Mucosa of gallbladder (tissue), 1 donor: ENCODE results near the gene LRP2. TPM values are rescaled to one million over a fixed set of nuclear protein-coding genes. Genes with fewer than 3 reads are reported as not detected.

Experiments used
- DNase-seq: peaks from one replicate; pipeline ENCODE4 v3.0.0-alpha.2; 2020; ENCODE audit warnings: low spot score
- total RNA-seq: library from RNA; stranded (reverse); gene quantifications from one replicate; pipeline ENCODE4 v1.2.1, GENCODE V29; 2021
- donor health status: DM: no; HTN: no; CAD: no.

Gene LRP2
- total RNA-seq, 1 donor from 2014 or later, result 13.6 TPM

DNA sequence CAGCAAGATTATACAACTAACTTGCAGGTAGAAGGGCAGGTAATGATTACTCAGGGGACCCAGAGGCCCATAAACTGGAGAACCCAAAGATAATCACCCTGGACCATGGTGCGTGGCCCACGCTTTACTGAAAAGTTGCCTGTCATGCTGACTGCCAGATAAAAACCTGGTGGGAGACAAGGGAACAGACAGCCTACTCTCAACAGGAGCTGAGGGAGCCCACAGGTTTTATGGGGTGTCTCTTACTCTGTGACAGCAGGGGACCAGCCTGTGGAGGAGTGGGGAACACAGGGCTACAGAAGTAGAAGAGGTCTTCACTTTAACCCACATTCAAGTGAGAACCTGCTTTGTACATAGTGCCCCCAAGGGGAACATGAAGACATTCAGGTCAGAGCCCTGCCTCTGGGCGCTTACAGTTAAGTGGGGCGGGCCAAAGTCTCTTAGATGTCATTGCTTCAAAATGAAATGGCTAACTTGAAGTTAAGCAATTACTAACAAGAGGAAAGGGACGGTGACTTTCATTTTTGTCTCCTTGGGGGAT is 232.6 kb downstream of the LRP2 start:
- no peak for DNase-seq

DNA sequence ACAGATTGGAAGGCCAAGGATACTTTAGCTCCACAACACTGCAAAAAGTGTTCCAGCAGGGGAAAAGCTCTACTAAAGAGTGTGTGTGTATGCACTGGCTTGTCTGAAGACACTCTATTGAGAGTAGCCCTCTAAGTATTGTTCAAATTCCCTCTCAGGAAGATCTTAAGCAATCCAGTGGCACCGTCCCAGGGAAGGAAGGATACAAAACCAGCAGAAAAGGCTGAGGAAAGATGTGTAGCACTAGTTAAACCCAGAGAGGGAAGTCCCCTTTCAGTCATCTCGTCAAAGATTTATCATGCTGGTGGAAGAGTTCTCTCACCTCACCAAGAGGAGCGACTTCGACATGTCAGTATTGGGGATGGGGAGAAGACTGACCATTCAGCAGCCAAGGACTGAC is 242.5 kb downstream of the LRP2 start:
- no peak for DNase-seq

DNA sequence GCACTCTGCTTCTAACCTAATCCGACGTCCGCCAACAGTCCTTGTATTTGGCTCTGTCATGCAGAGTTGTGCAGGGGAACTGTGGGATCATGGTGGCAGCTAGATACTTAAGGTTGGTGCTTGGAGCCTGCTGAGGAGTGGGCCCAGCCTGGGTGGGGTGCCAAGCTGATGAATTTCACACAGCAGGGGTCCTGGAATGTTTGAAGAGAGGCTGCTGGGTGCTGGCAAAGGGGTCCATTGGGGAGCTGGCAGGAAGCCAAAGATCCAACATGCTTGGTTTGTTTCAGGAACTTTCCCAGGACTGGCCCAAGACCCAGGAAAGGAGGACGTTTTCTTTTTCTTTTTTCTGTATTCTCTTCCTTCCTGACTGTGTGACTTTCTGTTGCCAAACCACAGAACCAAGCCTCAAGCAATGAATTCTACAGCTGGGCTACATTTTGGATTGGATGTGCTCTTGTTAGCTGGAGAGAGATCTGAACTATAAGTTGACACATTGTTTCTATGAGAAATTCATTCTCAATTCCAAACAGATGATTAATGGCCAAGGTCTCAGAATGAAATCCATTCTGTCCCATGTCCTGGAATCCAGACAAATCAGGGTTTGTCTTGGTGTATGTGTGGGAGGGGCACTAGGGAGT is 243.1 kb downstream of the LRP2 start:
- DNase-seq, result no peak

DNA sequence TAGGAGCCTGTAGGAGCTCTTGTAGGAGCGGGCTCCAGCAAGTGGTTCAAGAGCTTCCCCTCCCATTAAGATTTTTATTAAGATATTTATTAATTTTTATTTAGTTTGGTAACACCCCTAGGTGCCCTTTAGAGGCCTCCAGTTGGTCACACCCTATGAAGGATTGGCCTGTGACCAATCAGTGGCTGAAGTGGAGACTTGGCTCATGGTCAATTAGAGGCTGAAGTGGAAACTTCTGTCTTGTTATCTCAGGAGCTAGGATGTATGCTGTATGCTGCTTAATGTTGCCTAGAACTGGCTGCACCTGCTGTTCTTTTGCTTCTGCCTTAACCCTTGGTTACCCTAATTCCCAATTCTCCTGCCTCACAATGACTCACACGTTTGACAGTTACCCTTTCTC is 244.3 kb downstream of the LRP2 start:
- no peak for DNase-seq

DNA sequence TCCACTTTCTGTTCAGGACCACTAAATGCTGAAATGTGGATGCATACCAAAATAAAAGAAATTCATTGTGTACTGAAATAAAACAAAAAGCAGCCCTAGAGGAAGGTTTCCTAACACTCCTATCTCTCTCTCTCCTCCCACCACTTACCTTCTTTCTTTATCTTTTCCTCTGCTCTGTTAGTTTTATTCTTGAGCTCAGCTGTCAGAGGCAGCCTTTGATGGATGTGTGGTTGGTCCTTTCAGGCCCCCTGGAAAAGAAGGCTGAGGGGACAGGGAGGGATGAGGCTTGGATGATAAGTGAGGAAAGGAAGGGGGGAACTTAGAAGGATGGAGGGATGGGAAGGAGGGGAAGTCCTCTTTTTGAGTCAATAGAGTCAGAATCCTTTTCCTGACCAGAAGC is 245.3 kb downstream of the LRP2 start:
- no peak for DNase-seq

DNA sequence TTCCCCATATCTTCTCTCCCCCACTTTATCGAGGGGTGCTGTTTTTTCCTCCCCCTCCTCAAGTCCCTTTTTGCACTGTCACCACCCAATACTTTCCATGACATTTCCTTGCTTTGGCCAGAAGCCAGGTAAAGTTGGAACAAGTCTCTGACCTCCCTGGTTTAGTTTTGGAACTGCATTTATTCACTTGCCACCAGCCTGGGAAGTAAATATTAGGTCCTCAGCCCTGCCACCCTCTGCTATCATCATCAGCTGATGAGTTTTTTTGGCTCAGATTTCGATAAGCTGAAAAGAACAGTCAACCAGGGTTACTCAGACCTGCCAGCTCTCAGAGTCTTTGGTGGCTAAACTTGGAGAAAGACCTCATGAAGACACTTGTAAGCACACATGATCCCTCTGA is 246.0 kb downstream of the LRP2 start:
- no peak for DNase-seq

DNA sequence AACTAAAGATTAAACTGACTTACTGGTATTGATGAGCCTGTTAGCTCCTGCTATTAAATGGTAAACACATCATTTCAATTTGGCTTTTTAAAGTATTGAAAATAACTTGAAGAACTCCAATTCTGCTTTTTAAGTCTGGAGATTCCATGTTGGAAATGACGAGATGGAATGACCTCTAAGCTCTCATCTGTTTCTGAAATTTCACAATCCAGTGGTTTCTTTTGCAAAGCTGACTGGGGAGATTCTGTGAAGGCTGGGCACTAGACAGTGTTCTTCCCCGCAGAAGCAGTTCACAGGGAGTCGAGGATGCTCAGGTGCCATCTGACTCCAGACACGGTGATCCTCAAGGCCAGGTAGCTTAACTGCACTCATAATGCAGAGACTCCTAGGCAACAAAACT is 248.3 kb downstream of the LRP2 start:
- no peak for DNase-seq

DNA sequence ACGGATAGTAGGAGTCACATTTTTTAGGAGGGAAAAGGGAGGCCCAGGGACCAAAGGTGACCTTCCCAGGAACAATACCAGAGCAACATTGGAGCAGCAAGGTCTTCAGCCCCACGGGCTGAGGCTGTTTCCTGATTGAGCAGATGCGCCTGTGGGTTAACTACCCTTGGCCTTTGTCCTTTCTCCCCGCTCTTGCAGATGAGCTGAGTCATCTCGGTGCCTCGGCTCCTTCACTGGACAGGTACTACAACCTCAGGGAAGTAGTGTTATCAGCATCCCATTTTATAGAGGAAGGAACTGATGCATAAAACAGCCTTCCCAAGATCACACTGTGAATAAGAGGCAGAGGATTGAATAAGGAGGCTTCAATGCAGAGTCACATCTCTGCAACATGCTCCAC is 249.5 kb downstream of the LRP2 start:
- no peak for DNase-seq

DNA sequence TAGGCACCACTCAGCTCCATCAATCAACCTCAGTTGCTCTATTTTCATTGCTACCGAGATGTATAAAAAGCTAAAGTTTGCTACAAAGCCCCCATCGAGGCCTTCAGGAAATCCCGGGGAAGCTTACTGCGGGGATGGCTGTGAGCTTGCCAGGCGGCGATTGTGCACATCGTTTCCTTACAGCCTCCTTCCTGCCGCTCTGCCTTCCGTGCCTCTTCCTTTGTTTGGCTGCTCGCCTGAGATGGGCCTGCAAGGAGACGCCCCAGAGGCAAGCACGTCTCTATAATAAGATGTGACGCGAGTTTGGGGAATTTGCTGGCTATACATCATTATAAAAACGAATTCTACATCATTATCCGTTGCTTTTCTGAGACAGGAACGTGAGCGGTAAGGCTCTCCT is 251.4 kb downstream of the LRP2 start:
- DNase-seq, result no peak

DNA sequence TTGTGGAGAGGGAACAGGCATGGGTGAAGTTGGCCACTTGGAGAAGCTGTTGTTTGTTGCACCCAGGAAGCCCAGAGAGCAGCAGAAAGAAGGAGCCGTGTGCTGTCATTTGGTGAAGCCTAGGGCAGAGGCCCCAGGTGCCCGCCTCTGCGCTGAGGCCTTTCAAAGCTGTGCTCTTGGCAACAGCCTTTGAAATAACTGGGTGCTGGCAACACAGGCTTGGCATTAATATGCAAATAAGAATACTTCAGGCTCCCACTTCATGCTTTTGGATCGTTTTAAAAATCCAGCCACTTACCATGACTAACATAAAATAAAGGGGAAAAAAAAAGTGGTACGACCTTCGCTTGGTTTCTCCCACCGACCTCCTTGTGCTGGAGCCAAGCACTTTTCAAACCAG is 251.9 kb downstream of the LRP2 start:
- DNase-seq, result no peak

DNA sequence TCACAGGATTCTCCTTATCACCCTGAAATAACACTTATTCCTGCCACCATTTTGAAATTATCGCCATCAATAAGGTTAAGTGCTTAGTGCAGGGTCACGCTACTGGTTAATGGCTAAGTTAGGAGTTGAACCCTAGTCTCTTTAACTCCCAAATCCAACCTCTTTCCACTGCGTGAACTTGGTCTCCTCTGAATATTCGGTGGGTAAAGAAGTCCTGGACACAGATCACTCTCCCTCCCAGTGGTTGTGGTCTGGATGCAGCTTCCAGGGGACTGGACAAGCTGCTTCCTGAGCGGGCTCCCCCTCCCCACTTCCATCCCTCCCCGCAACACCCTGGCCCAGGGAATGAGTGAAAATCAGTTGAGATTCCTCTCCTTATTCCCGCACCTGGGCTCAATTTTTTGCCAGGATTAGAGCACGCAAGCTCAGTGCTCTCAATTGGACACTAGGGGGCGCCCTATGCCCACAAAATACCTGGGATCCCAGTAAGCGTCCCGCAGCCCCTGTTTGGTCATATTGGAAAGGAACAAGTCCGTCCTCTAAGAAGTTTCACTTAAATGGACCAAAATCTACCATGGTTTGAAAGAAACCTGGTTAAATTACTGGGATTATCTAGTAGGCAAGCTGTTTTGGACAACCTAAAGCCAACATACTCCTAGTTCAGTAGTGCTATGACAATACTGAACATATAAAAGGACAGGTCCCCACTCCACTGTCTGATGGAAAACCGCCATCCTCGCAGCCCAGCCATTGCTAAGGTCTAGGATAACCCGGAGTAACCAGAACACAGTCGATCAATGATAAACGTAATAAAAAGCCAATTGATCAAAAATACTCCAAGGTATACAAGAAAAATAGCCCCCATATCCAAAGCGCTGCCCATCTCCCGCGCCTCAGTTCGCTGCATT is 252.6 kb downstream of the LRP2 start:
- peak; percentile 76 for DNase-seq

DNA sequence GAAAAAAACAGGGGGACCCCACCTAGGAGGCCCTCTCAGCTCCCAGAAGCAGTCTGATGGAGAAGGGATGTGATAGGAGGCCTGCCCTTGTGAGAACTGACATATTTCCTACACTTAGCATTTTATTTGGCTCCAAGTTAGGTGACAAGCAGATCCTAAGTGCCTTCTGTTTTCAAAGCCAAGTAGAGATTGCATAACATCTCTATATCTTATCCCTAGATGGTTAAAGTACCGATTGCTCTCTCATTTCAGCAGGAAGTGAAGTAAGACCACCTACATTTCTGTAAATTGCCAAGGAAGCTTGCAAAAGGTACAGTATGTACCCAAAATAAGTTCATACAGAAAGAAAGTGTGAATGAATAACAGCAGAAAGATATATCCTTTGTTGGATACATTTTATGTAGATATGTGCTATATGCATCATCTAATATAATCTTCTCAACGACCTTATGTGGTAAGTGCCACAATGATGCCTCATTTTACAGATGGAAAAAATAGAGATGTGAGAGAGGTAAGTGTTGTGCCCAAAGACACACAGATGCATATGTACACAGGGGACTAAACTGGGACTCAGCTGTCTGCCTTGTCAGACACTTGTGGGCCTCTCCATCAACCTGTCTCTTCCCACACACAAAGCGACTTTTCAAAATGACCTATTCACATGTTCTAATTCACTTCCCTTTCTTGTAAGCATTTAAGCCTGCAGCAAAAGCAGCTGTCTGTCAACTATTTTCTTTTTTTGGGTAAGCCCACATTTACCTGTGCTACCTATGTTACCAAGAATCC is 254.0 kb downstream of the LRP2 start:
- DNase-seq, result no peak

DNA sequence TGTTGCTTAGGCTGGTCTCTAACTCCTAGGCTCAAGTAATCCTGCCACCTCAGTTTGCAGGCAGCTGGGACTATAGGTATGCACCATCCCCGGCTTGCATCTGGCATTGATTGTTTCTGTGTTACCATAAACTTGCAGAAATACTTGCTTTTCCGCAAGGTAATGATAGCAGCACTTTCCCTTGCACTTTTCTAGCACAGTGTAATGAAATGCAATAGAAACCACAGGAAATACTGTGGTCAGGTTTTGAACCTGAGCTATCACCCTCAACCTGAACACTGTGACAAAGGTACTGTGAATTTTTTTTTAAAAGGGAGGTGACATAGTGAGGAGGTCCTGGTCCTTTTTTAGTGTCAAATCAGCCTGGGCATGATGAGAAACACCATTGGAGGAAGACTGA is 254.7 kb downstream of the LRP2 start:
- DNase-seq, result no peak

DNA sequence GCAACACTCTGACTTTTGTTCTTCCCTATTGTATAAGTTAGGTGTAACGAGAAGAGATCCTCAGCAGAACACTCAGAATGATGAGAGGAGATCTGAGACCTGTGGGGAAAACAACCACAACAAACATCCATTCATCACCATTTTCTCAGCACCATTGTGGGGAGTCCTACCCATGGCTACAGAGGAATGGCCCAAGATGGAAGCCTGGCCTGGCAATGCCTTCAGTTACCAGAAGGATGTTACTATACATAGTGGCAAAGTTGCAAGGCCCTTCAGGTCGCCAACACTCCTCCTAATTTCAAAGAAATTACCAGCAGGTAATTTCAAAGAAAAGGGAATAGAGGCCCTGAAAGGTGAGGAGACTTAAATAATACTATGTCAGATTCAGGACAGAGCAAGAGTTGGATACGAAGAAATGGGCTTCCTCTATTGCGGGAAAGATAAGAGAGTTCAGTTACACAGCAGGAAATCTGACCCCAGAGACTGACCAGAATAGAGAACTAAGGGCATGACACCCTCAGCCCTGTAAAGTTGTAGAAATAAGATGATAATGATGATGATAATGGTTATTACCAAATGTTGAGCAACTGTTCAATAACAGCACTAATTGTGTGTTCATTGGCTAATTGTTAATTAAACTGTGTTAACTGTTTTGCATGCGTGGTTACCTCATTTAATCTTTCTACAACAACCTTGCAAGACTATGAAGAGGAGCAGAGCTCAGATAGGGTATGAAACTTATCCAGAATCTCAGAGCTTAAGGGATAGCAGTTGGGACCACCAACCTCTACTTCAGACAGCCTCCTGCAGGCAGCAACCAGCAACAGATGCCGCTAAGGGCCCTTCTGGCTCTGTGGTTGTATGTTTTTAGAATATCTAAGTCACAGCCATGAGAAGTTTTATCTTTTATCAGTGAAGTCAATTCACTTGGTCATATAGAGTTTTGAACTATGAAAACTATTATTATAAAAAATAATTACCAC is 255.5 kb downstream of the LRP2 start:
- no peak for DNase-seq

DNA sequence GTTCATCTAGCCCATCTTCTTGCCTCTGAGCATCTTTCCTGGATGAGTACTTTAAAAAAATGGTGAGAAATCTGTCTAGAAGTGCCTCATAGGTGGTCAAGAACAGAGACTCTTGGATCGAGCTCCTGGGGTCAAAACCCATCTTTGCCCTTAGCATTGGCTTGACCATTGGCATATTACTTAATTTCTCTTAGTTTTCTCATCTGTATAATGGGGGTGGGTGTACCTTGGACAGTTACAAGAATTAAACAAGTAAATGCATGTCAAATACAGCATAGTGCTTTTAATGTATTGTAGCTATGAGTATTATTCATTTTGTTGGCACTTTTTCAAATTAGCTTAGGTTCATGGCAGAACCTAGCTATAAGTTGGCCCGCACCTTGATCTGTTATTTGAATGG is 256.2 kb downstream of the LRP2 start:
- no peak for DNase-seq

DNA sequence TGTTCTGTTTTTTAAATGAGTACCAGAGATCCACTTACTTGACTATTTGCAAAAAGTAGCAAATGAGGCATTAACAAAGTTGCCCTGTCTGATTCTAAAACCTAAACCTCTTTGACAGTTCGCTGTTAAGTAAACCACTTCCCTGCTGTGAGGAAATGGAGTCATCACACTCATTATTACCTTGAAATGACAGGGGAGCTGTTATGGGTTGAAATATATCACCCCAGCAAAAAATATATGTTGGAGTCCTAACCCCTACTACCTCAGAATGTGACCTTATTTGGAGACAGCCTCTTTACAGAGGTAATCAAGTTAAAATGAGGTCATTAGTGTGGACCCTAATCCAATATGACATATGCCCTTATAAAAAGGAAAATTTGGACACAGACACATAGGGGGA is 256.9 kb downstream of the LRP2 start:
- no peak for DNase-seq

DNA sequence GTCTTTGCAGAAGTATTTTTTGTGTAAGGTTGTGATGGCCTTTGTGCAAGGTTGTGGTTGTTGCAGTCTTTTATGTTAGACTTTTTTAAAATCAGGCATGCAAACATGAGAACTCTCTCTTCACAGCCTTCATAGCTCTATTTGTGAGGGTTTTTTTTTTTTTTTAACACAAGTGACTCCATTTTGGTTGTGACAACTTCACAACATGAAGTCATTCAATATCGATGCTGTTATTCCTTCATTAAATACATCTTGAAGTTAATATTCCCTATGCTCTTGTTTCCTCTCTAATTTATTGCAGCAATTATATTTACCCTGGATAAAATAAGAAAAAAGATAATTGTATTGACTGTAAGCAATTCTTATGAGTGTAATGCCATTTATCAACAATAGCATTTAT is 257.5 kb downstream of the LRP2 start:
- no peak for DNase-seq

DNA sequence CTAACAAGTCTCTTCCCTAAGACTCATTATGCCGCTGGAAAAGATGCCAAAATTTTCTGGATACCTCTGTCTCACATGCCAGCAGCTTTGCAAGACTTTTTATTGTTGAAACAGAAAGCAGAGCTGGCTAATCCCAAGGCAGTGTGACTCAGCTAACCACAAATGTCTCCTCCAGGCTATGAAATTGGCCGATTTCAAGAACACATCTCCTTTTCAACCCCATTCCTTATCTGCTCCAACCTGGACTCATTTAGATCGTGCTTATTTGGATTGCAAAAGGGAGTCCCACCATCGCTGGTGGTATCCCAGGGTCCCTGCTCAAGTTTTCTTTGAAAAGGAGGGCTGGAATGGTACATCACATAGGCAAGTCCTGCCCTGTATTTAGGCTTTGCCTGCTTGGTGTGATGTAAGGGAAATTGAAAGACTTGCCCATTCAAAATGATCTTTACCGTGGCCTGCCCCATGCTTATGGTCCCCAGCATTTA is 266.7 kb downstream of the LRP2 start:
- DNase-seq, result no peak

DNA sequence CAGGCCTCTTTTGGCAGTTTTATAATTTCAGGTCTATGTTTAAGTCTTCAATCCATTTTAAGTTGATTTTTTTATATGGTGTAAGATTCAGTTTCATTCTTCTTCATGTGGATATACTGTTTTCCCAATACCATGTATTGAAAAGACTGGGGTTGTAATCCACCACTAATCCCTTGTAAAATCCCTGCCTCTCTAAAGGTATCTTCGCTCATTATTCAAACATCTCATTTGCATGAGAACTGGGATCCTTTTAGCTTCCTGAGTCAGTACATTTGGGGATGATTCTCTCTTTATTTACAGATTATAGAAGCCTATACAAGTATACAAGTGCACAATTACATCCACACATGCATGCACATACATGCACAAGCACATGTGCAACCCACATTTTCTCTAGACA is 267.7 kb downstream of the LRP2 start:
- no peak for DNase-seq

DNA sequence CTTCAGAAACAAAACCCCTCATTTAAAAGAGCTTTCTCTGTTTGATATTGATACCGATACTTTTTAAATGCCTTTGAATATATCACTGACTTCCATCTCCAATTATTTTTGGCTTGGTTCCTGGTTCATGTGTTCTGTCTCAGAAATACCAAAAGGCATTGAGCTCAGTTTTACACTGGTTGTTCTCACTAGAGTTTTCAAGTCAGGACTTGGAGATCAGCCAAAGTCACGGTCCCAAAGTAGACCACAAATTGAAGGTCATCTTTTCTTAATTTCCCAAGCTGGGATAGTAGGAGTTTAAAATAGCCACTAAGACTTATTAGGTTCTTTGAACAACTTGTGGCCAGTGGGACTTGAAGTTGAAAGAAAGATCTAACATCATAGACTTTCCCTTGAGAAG is 268.8 kb downstream of the LRP2 start:
- no peak for DNase-seq
